ENCODE measurements around the gene PFKFB1. TPM values are rescaled to one million over a fixed set of nuclear protein-coding genes. Genes with fewer than 3 reads are reported as not detected.

PFKFB1 gene
- total RNA-seq, 4 donors from 2014 or later, result 4.7 to 54.6 (median 11.3) TPM

GRCh38 chrX:54961750-54962149, 32.2 kb downstream of the PFKFB1 start:
- TF ChIP-seq CTCF (IDR thresholded peaks at IDR 0.05; ENCODE audit: low read depth), result no peak

GRCh38 chrX:54950730-54951375, 43.1 kb downstream of the PFKFB1 start:
- TF ChIP-seq CTCF (IDR thresholded peaks at IDR 0.05; ENCODE audit: low read depth), result no peak

GRCh38 chrX:54945224-54945623, 48.8 kb downstream of the PFKFB1 start:
- TF ChIP-seq CTCF (IDR thresholded peaks at IDR 0.05; ENCODE audit: low read depth), result no peak

GRCh38 chrX:54944816-54945215, 49.2 kb downstream of the PFKFB1 start:
- no peak for TF ChIP-seq CTCF (IDR thresholded peaks at IDR 0.05; ENCODE audit: low read depth)

- TF ChIP-seq CTCF (IDR thresholded peaks at IDR 0.05; ENCODE audit: low read depth), result no peak
These were observed 56.6 kb downstream of the PFKFB1 start for GRCh38 chrX:54937416-54937815.

GRCh38 chrX:54935306-54935705, 58.7 kb downstream of the PFKFB1 start:
- no peak for TF ChIP-seq CTCF (IDR thresholded peaks at IDR 0.05; ENCODE audit: low read depth)

- TF ChIP-seq CTCF (IDR thresholded peaks at IDR 0.05; ENCODE audit: low read depth), result no peak
These were observed 59.1 kb downstream of the PFKFB1 start for GRCh38 chrX:54934890-54935289.
